ENCODE measurements around the gene ROCK1.

- no peak for TF ChIP-seq CTCF (conservative IDR thresholded peaks at IDR 0.05; ENCODE audit: low read length)
- no peak for TF ChIP-seq EZH2phosphoT487 (IDR thresholded peaks at IDR 0.05; ENCODE audit: borderline replicate concordance)
Measured at GRCh38 chr18:21131698-21132227, 20.1 kb upstream of the ROCK1 start.

Measured in Loucy (cell line).